Gastroesophageal sphincter (tissue), 4 donors: ENCODE measurements around the gene GABARAP. TPM values are rescaled to one million over a fixed set of nuclear protein-coding genes. Genes with fewer than 3 reads are reported as not detected.
A peak's percentile ranks its signal among the peaks of the same experiment; 100 is the strongest.

Source experiments
- ATAC-seq: fragments of 150-250 bp; one replicate; pipeline ENCODE4 v1.9.1; 2016; ENCODE audit warnings: mild to moderate bottlenecking, moderate library complexity
- H3K27ac ChIP-seq, 4 donors: fragments of 200-600 bp; sonication (generic) in 3 of 4; 1 replicate in 3 of 4; 2 replicates in 1 of 4; pipeline ENCODE4 v1.5.1; 2016 to 2019
- H3K27me3 ChIP-seq: fragments of 200-600 bp; sonication (generic); one replicate; pipeline ENCODE4 v1.5.1; 2019
- H3K36me3 ChIP-seq, 2 donors: fragments of 200-600 bp; sonication (generic); one replicate each; pipeline ENCODE4 v1.5.1; 2019; ENCODE audit warnings: control low read depth in 1 of 2
- H3K4me1 ChIP-seq, 3 donors: fragments of 200-600 bp; sonication (generic); 1 replicate in 2 of 3; 2 replicates in 1 of 3; pipeline ENCODE4 v1.5.1; 2016 to 2019; ENCODE audit warnings: control low read depth in 2 of 3
- H3K4me3 ChIP-seq, 2 donors: fragments of 200-600 bp; sonication (generic); one replicate each; pipeline ENCODE4 v1.5.1; 2019; ENCODE audit warnings: mild to moderate bottlenecking in 1 of 2, moderate library complexity in 1 of 2
- H3K9me3 ChIP-seq, 3 donors: fragments of 200-600 bp; sonication (generic); one replicate each; pipeline ENCODE4 v1.5.1; 2017 to 2019; ENCODE audit warnings: control low read depth in 2 of 3
- EP300 ChIP-seq: sonication (generic); formaldehyde crosslinking; IDR thresholded peaks from one replicate; pipeline ENCODE4 v1.6.1; 2017; ENCODE audit warnings: antibody characterized with exemption, mild to moderate bottlenecking
- POLR2A ChIP-seq, 2 donors: fragments of 450-650 bp; IDR thresholded peaks; one replicate each; pipeline ENCODE4 v1.6.1; 2017; ENCODE audit warnings: antibody characterized with exemption in 2 of 2, mild to moderate bottlenecking in 2 of 2, moderate library complexity in 1 of 2
- POLR2AphosphoS5 ChIP-seq: sonication (generic); formaldehyde crosslinking; IDR thresholded peaks from one replicate; pipeline ENCODE4 v1.6.1; 2017; ENCODE audit warnings: antibody characterized with exemption
- WGBS, 2 donors: methylation state at CpG; one replicate each; pipeline ENCODE4 v1.1.5; 2018; ENCODE audit warnings: low coverage in 1 of 2; 5-methylcytosine and 5-hydroxymethylcytosine counted together
- total RNA-seq, 4 donors: library from RNA; depleted of rRNA; stranded (reverse); fragments of >200 nt; gene quantifications; one replicate each; pipeline ENCODE4 v1.1.0, GENCODE V29; 2016
- TF ChIP-seq, protein P1 (sequence below), 4 experiments: fragments of 200-600 bp in 2 of 4; fragments of 450-650 bp in 2 of 4; sonication (generic) in 1 of 4; IDR thresholded peaks; one replicate each; pipeline ENCODE4 v1.5.1; 2017 to 2019; ENCODE audit warnings: antibody characterized with exemption in 4 of 4, mild to moderate bottlenecking in 2 of 4, moderate library complexity in 2 of 4

The GABARAP gene
- total RNA-seq, 4 donors from 2014 or later: 289 to 437 (median 386) TPM

DNA sequence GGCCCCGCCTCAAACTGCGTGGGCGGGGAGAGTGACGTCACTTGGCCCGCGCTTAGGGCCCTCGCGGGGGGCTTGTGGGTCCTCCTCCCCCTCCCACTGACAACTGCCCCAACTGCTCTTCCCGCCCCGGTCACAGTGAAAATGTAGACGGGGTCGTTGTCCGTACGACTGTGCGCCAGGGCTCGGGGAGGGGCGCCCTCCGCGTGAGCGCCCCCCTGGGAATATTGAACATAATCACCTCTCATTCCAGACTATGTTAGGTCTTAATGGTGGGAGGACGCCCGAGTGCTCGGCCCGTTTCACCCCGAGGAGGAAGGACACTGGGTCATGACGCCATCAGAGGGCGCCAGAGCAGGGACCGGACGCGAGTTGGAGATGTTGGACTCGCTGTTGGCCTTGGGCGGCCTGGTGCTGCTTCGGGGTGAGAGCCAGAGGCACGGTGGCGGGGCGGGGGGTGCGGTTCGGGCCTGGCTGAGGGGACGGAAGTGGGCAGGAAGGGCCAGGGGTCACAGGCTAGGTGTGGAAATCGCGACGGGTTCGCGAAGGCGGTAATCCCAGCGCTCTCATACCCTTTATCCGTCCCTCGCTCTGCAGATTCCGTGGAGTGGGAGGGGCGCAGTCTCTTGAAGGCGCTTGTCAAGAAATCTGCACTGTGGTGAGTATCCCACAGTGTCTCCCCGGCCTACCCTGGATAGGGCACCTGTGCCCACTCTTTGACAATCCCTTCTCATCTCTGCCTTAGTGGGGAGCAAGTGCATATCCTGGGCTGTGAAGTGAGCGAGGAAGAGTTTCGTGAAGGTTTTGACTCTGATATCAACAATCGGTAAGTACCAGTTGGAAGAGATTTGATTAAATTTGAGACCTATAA, 10.2 kb upstream of the GABARAP start, which contains the start of gene ELP5:
Gene ELP5, plus strand, starts transcription at position 40 of the 868 bp plus-strand sequence. Its CDS starts 336 bp downstream, at position 376.
- 2 to 3% methylated on average over 6 to 19 of the region's 55 CpGs for WGBS, 2 donors
- peaks cover 0 to 34% of the 10 kb centered on the region in 2 donors for H3K36me3 ChIP-seq
- peaks cover 5 to 48% (median 27%) of the 10 kb centered on the region in 3 donors for H3K4me1 ChIP-seq
- no peaks in the 10 kb centered on the region for H3K9me3 ChIP-seq
- peak within 1 kb of the TSS; percentile 79 to 94 for H3K4me3 ChIP-seq
- H3K27ac ChIP-seq: peak within 1 kb of the TSS; percentile 90 to 98 (median 94)
- TF ChIP-seq, protein P1, sequence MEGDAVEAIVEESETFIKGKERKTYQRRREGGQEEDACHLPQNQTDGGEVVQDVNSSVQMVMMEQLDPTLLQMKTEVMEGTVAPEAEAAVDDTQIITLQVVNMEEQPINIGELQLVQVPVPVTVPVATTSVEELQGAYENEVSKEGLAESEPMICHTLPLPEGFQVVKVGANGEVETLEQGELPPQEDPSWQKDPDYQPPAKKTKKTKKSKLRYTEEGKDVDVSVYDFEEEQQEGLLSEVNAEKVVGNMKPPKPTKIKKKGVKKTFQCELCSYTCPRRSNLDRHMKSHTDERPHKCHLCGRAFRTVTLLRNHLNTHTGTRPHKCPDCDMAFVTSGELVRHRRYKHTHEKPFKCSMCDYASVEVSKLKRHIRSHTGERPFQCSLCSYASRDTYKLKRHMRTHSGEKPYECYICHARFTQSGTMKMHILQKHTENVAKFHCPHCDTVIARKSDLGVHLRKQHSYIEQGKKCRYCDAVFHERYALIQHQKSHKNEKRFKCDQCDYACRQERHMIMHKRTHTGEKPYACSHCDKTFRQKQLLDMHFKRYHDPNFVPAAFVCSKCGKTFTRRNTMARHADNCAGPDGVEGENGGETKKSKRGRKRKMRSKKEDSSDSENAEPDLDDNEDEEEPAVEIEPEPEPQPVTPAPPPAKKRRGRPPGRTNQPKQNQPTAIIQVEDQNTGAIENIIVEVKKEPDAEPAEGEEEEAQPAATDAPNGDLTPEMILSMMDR (IDR thresholded peaks at IDR 0.05): peak in 2 of 4 experiments; percentile 22 to 47
- TF ChIP-seq POLR2A (IDR thresholded peaks at IDR 0.05): peak; percentile 31 to 56
- peak; percentile 82 for TF ChIP-seq POLR2AphosphoS5
- no peak for TF ChIP-seq EP300
- peak; percentile 81 for ATAC-seq
- H3K27me3 ChIP-seq: no peaks in the 10 kb centered on the region

DNA sequence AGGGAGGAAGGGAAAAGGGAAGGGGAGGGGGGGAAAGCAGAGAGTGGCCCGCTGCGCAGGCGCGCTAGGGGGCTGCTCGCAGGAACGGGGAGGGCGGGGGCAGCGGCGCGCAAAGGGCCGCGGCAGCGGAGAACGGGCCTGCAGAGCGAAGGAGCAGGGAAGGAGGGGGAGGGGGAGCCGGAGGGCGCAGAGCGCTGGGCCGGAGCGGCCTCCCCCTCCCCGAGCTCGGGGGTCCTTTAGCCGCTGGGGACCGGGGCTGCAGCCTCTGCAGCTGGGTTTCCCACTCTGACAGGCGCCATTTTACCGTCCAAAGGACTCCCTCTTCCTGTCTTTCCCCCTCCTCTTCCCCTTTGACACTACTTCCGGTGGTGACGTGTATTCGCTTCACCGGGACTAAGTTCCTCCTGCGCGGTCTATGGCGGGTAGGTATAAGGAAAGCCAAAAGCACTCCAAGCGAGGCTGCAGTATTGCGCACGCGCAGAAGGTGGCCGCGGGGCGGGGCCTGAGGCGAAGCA, 9.5 kb upstream of the GABARAP start, which contains the start of gene CTDNEP1:
Gene CTDNEP1, minus strand, starts transcription at position 74 of the 515 bp plus-strand sequence. CDS start 438 bp downstream, outside the sequence.
- Histone ChIP-seq H3K4me1 (peaks cover 5 to 51% (median 27%) of the 10 kb centered on the region in 3 donors), H3K27me3 (no peaks in the 10 kb centered on the region), H3K36me3 (peaks cover 0 to 31% of the 10 kb centered on the region in 2 donors), H3K9me3 (no peaks in the 10 kb centered on the region), H3K27ac (peak within 1 kb of the TSS; percentile 90 to 98 (median 94)), H3K4me3 (peak within 1 kb of the TSS; percentile 79 to 94)
- ATAC-seq: peak; percentile 96
- peak in 1 of 2 donors; percentile 19 for TF ChIP-seq POLR2A (IDR thresholded peaks at IDR 0.05)
- TF ChIP-seq, protein P1 (IDR thresholded peaks at IDR 0.05): no peak
- TF ChIP-seq POLR2AphosphoS5: peak; percentile 50
- WGBS, 2 donors: 0 to 3% methylated on average over 12 to 23 of the region's 41 CpGs

GRCh38 chr17:7250695-7251627, 8.7 kb upstream of the GABARAP start:
- no peak for TF ChIP-seq POLR2A (IDR thresholded peaks at IDR 0.05)
- H3K4me3 ChIP-seq: peak overlapping the region; percentile 79 to 94
- H3K9me3 ChIP-seq: no peaks in the 10 kb centered on the region
- H3K27ac ChIP-seq: peak overlapping the region; percentile 90 to 98 (median 94)
- H3K27me3 ChIP-seq: no peaks in the 10 kb centered on the region
- peak; percentile 7 for ATAC-seq
- H3K4me1 ChIP-seq: peaks cover 5 to 59% (median 27%) of the 10 kb centered on the region in 3 donors
- H3K36me3 ChIP-seq: peaks cover 0 to 31% of the 10 kb centered on the region in 2 donors
- 0 to 2% methylated on average over 4 to 6 of the region's 55 CpGs for WGBS, 2 donors

- 90% methylated on average over 7 of the region's 7 CpGs; no CpG with 5 or more reads in 1 of the 2 donors for WGBS, 2 donors
- Histone ChIP-seq H3K4me3 (peak overlapping the region in 1 of 2 donors; percentile 94), H3K27ac (peak overlapping the region in 3 of 4 donors; percentile 90 to 98 (median 91))
Observed at GRCh38 chr17:7249830-7250229, 7.6 kb upstream of the GABARAP start.

More at GRCh38 chr17:7249830-7250229, 7.6 kb upstream of the GABARAP start:
- H3K4me1 ChIP-seq: peaks cover 5 to 59% (median 27%) of the 10 kb centered on the region in 3 donors
- no peaks in the 10 kb centered on the region for H3K9me3 ChIP-seq
- no peak for ATAC-seq
- TF ChIP-seq EP300 (no peak), POLR2AphosphoS5 (no peak), POLR2A (IDR thresholded peaks at IDR 0.05) (no peak)
- TF ChIP-seq, protein P1 (IDR thresholded peaks at IDR 0.05): no peak
- H3K36me3 ChIP-seq: peaks cover 0 to 31% of the 10 kb centered on the region in 2 donors
- H3K27me3 ChIP-seq: no peaks in the 10 kb centered on the region
